ENCODE results near the gene CABP2. TPM values are rescaled to one million over a fixed set of nuclear protein-coding genes. Genes with fewer than 3 reads are reported as not detected.

The CABP2 gene
- total and polyA plus RNA-seq, 8 donors: not detected

DNA sequence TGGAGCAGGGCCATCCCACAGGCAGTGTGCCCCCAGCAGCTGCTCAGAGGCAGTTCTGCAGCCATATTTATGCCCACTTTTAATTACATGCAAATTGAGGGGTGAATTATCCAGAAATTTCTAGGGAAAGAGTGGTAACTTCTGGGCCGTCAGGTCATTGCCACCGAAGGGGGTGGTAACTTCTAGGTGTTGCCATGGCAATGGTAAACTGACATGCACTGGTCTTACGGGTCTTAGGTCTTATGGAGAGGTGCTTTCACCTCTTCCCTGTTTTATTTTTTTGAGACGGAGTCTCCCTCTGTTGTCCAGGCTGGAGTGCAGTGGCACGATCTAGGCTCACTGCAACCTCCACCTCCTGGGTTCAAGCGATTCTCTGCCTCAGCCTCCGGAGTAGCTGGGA, 50.4 kb downstream of the CABP2 start:
- intact Hi-C loops (cut with DNase I): no loop called here
- Histone ChIP-seq H3K9me3 (no peaks in the 10 kb centered on the region), H3K36me3 (no peaks in the 10 kb centered on the region), H3K27me3 (no peaks in the 10 kb centered on the region), H3K4me3 (no peak overlapping the region), H3K4me1 (peaks cover 8 to 14% of the 10 kb centered on the region in 2 donors), H3K27ac (no peak overlapping the region)
- TF ChIP-seq, protein P1, sequence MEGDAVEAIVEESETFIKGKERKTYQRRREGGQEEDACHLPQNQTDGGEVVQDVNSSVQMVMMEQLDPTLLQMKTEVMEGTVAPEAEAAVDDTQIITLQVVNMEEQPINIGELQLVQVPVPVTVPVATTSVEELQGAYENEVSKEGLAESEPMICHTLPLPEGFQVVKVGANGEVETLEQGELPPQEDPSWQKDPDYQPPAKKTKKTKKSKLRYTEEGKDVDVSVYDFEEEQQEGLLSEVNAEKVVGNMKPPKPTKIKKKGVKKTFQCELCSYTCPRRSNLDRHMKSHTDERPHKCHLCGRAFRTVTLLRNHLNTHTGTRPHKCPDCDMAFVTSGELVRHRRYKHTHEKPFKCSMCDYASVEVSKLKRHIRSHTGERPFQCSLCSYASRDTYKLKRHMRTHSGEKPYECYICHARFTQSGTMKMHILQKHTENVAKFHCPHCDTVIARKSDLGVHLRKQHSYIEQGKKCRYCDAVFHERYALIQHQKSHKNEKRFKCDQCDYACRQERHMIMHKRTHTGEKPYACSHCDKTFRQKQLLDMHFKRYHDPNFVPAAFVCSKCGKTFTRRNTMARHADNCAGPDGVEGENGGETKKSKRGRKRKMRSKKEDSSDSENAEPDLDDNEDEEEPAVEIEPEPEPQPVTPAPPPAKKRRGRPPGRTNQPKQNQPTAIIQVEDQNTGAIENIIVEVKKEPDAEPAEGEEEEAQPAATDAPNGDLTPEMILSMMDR (IDR thresholded peaks at IDR 0.05): no peak
- DNase-seq (no peak), ATAC-seq (no peak)

DNA sequence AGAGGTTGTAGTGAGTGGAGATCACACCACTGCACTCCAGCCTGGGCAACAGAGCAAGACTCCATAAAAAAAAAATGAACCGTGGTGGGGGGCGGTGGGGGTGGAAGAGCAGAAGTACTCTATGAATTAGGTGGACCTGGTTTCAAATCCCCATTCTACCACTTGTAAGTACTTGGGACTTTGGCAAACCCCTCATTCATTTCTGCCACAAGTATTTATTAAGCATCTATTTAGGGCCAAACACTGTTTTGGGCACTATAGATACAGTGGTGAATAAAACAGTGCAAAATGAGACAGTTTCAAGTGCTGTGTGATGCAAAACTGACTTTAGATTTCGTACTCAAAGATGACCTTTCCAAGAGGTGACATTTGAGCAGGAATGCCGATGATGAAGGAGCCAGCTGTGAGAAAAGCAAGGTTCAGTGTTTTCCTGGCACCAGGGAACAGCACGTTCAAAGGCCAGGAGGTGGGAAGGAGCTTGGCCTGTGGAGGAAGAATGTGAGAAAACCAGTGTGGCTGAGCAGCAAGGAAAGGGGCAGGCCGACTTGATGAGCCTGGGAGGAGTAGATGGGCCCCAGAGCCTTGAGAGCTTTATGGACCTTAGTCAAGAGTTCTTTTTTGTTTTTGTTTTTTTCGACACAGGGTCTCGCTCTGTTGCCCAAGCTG, 52.8 kb downstream of the CABP2 start:
- no peak for ATAC-seq
- Histone ChIP-seq H3K9me3 (no peaks in the 10 kb centered on the region), H3K27me3 (no peaks in the 10 kb centered on the region), H3K27ac (no peak overlapping the region), H3K4me1 (peaks cover 13 to 34% of the 10 kb centered on the region in 2 donors), H3K4me3 (no peak overlapping the region), H3K36me3 (no peaks in the 10 kb centered on the region)
- intact Hi-C loops (cut with DNase I): no loop called here
- no peak for DNase-seq
- TF ChIP-seq, protein P1 (IDR thresholded peaks at IDR 0.05): no peak

DNA sequence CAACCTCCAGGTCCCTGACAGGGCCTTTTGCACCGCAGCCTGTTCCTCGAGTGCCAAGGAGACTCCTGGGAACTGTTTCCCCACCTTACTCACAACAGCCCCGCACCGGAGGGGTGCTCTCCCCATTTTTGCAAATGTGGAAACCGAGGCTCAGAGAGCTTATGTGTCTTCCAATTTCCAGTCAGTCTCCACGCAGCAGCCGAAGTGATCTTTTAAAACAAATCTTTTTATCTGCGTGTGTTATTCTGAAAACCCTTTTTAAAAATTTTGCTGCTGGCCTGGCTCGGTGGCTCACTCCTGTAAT, 53.8 kb downstream of the CABP2 start:
- Histone ChIP-seq H3K4me3 (peak overlapping the region; percentile 94 to 96), H3K4me1 (peaks cover 13 to 41% of the 10 kb centered on the region in 2 donors), H3K9me3 (no peaks in the 10 kb centered on the region), H3K36me3 (no peaks in the 10 kb centered on the region), H3K27me3 (no peaks in the 10 kb centered on the region), H3K27ac (peak overlapping the region; percentile 84 to 88)
- DNase-seq (no peak), ATAC-seq (no peak)
- TF ChIP-seq, protein P1 (IDR thresholded peaks at IDR 0.05): no peak
- intact Hi-C loops (cut with DNase I): no loop called here

Small RNA genes lying within 50 kb of the gene (microRNA-seq; reads per million reads assigned to microRNA genes)
- gene MIR6752: 0.27 to 0.34 reads per million in 2 donors

Other genes starting within 250 kb of the CABP2 start
- gene ANKRD13D, start 234.1 kb downstream of the CABP2 start, total RNA-seq: 10 to 100 TPM; 48.0 to 81.2 TPM
- gene ANKRD13D, start 234.1 kb downstream of the CABP2 start, polyA plus RNA-seq (ENCODE audit: insufficient read length in 6 of 6): 10 to 100 TPM; 34.5 to 61.0 (median 49.6) TPM
- 10 to 100 TPM; 28.7 to 44.9 TPM for gene SSH3, start 219.9 kb downstream of the CABP2 start, total RNA-seq
- gene SSH3, start 219.9 kb downstream of the CABP2 start, polyA plus RNA-seq (ENCODE audit: insufficient read length in 6 of 6): 10 to 100 TPM; 23.0 to 34.5 (median 28.3) TPM
- 10 to 100 TPM; 67.7 to 77.3 TPM for gene POLD4, start 169.9 kb downstream of the CABP2 start, total RNA-seq
- gene POLD4, start 169.9 kb downstream of the CABP2 start, polyA plus RNA-seq (ENCODE audit: insufficient read length in 6 of 6): 10 to 100 TPM; 26.7 to 35.1 (median 32.5) TPM
- gene CLCF1, start 149.8 kb downstream of the CABP2 start, total RNA-seq: 1 to 10 TPM; 7.3 to 9.2 TPM
- 10 to 100 TPM; 10.9 to 15.3 (median 12.3) TPM for gene CLCF1, start 149.8 kb downstream of the CABP2 start, polyA plus RNA-seq (ENCODE audit: insufficient read length in 6 of 6)
- gene RAD9A, start 131.5 kb downstream of the CABP2 start, total RNA-seq: 10 to 100 TPM; 18.4 to 21.5 TPM
- 10 to 100 TPM; 22.9 to 31.3 (median 24.5) TPM for gene RAD9A, start 131.5 kb downstream of the CABP2 start, polyA plus RNA-seq (ENCODE audit: insufficient read length in 6 of 6)
- 100 to 1,000 TPM; 138 to 173 TPM for gene PPP1CA, start 121.6 kb downstream of the CABP2 start, total RNA-seq
- 100 to 1,000 TPM; 108 to 144 (median 139) TPM for gene PPP1CA, start 121.6 kb downstream of the CABP2 start, polyA plus RNA-seq (ENCODE audit: insufficient read length in 6 of 6)
- 10 to 100 TPM in 1 of 2 donors, 1 to 10 TPM in 1; 8.0 to 15.5 TPM for gene TBC1D10C, start 119.4 kb downstream of the CABP2 start, total RNA-seq
- gene TBC1D10C, start 119.4 kb downstream of the CABP2 start, polyA plus RNA-seq (ENCODE audit: insufficient read length in 6 of 6): 1 to 10 TPM; 4.2 to 6.5 (median 5.1) TPM
- gene CARNS1, start 107.8 kb downstream of the CABP2 start, total RNA-seq: 1 to 10 TPM in 1 of 2 donors, under 1 TPM in 1; 0.71 to 1.2 TPM
- 1 to 10 TPM; 2.9 to 5.6 (median 4.1) TPM for gene CARNS1, start 107.8 kb downstream of the CABP2 start, polyA plus RNA-seq (ENCODE audit: insufficient read length in 6 of 6)
- gene RPS6KB2, start 95.0 kb downstream of the CABP2 start, total RNA-seq: 10 to 100 TPM; 37.7 to 44.1 TPM
- gene RPS6KB2, start 95.0 kb downstream of the CABP2 start, polyA plus RNA-seq (ENCODE audit: insufficient read length in 6 of 6): 10 to 100 TPM; 39.6 to 47.0 (median 42.0) TPM
- 10 to 100 TPM in 1 of 2 donors, 1 to 10 TPM in 1; 5.4 to 12.5 TPM for gene PTPRCAP, start 85.8 kb downstream of the CABP2 start, total RNA-seq
- 1 to 10 TPM; 1.6 to 3.0 (median 2.2) TPM for gene PTPRCAP, start 85.8 kb downstream of the CABP2 start, polyA plus RNA-seq (ENCODE audit: insufficient read length in 6 of 6)
- gene CORO1B, start 80.0 kb downstream of the CABP2 start, total RNA-seq: 100 to 1,000 TPM; 111 to 119 TPM
- 10 to 100 TPM; 43.5 to 61.1 (median 50.4) TPM for gene CORO1B, start 80.0 kb downstream of the CABP2 start, polyA plus RNA-seq (ENCODE audit: insufficient read length in 6 of 6)
- gene GPR152, start 70.7 kb downstream of the CABP2 start, total RNA-seq: not detected
- not detected for gene GPR152, start 70.7 kb downstream of the CABP2 start, polyA plus RNA-seq (ENCODE audit: insufficient read length in 6 of 6)
- 1 to 10 TPM; 2.0 to 2.7 TPM for gene CABP4, start 68.1 kb downstream of the CABP2 start, total RNA-seq
- gene CABP4, start 68.1 kb downstream of the CABP2 start, polyA plus RNA-seq (ENCODE audit: insufficient read length in 6 of 6): 1 to 10 TPM; 1.4 to 2.8 (median 2.2) TPM
- gene TMEM134, start 54.2 kb downstream of the CABP2 start, total RNA-seq: 10 to 100 TPM; 45.9 to 51.8 TPM
- gene TMEM134, start 54.2 kb downstream of the CABP2 start, polyA plus RNA-seq (ENCODE audit: insufficient read length in 6 of 6): 10 to 100 TPM; 33.4 to 51.8 (median 43.3) TPM
- 10 to 100 TPM; 61.7 to 68.2 TPM for gene AIP, start 40.4 kb downstream of the CABP2 start, total RNA-seq
- gene AIP, start 40.4 kb downstream of the CABP2 start, polyA plus RNA-seq (ENCODE audit: insufficient read length in 6 of 6): 10 to 100 TPM; 55.7 to 62.5 (median 60.4) TPM
- 10 to 100 TPM; 51.6 to 55.5 TPM for gene PITPNM1, start 18.1 kb downstream of the CABP2 start, total RNA-seq
- 10 to 100 TPM; 15.5 to 36.3 (median 20.5) TPM for gene PITPNM1, start 18.1 kb downstream of the CABP2 start, polyA plus RNA-seq (ENCODE audit: insufficient read length in 6 of 6)
- 10 to 100 TPM; 82.2 to 92.8 TPM for gene CDK2AP2, start 15.3 kb downstream of the CABP2 start, total RNA-seq
- 10 to 100 TPM; 25.8 to 40.0 (median 29.2) TPM for gene CDK2AP2, start 15.3 kb downstream of the CABP2 start, polyA plus RNA-seq (ENCODE audit: insufficient read length in 6 of 6)
- 1,000 to 10,000 TPM in 1 of 2 donors, 100 to 1,000 TPM in 1; 790 to 1,058 TPM for gene GSTP1, start 60.4 kb upstream of the CABP2 start, total RNA-seq
- gene GSTP1, start 60.4 kb upstream of the CABP2 start, polyA plus RNA-seq (ENCODE audit: insufficient read length in 6 of 6): 100 to 1,000 TPM; 651 to 768 (median 717) TPM
- 100 to 1,000 TPM; 136 to 155 TPM for gene NDUFV1, start 83.5 kb upstream of the CABP2 start, total RNA-seq
- gene NDUFV1, start 83.5 kb upstream of the CABP2 start, polyA plus RNA-seq (ENCODE audit: insufficient read length in 6 of 6): 100 to 1,000 TPM; 155 to 204 (median 170) TPM
- 10 to 100 TPM; 10.7 to 18.1 TPM for gene NUDT8, start 106.5 kb upstream of the CABP2 start, total RNA-seq
- 1 to 10 TPM; 3.8 to 5.8 (median 5.0) TPM for gene NUDT8, start 106.5 kb upstream of the CABP2 start, polyA plus RNA-seq (ENCODE audit: insufficient read length in 6 of 6)
- not detected for gene TBX10, start 116.3 kb upstream of the CABP2 start, total RNA-seq
- under 1 TPM in 1 of 6 donors, not detected in 5; 0.18 TPM for gene TBX10, start 116.3 kb upstream of the CABP2 start, polyA plus RNA-seq (ENCODE audit: insufficient read length in 6 of 6)
- under 1 TPM; 0.29 to 0.61 TPM for gene ACY3, start 127.3 kb upstream of the CABP2 start, total RNA-seq
- under 1 TPM; 0.23 to 0.74 (median 0.57) TPM for gene ACY3, start 127.3 kb upstream of the CABP2 start, polyA plus RNA-seq (ENCODE audit: insufficient read length in 6 of 6)
- under 1 TPM; 0.79 to 0.94 TPM for gene ALDH3B2, start 151.2 kb upstream of the CABP2 start, total RNA-seq
- gene ALDH3B2, start 151.2 kb upstream of the CABP2 start, polyA plus RNA-seq (ENCODE audit: insufficient read length in 6 of 6): 1 to 10 TPM in 4 of 6 donors, under 1 TPM in 2; 0.91 to 1.7 (median 1.1) TPM